Activated naive CD4-positive, alpha-beta T cell treated with anti-CD3 and anti-CD28 coated beads for 36 hours (primary cell): Measurements from ENCODE around the gene PLPPR5. TPM values are rescaled to one million over a fixed set of nuclear protein-coding genes. Genes with fewer than 3 reads are reported as not detected.

ENCODE experiments used
- CTCF ChIA-PET: fragments of 350-600 bp; sonication (Branson Sonifier 250); formaldehyde crosslinking; loops from one replicate; lab custom pipeline; 2021; ENCODE audit warnings: antibody characterized with exemption; lab: Charles Lee
- DNase-seq: peaks from one replicate; pipeline ENCODE4 v3.0.0-alpha.2; 2020
- H3K27ac Mint-ChIP-seq: one replicate; pipeline ENCODE4 v1.8.0; 2021; ENCODE audit warnings: mild to moderate bottlenecking, mixed read lengths
- H3K27me3 Mint-ChIP-seq: one replicate; pipeline ENCODE4 v1.8.0; 2021; ENCODE audit warnings: low read depth, mixed read lengths
- H3K36me3 Mint-ChIP-seq: one replicate; pipeline ENCODE4 v1.8.0; 2021; ENCODE audit warnings: low read depth, mixed read lengths
- H3K4me1 Mint-ChIP-seq: one replicate; pipeline ENCODE4 v1.8.0; 2021; ENCODE audit warnings: low read depth, mixed read lengths
- H3K4me3 Mint-ChIP-seq: one replicate; pipeline ENCODE4 v1.8.0; 2021; ENCODE audit warnings: mild to moderate bottlenecking, moderate library complexity, mixed read lengths
- H3K9me3 Mint-ChIP-seq: one replicate; pipeline ENCODE4 v1.8.0; 2021; ENCODE audit warnings: mixed read lengths
- intact Hi-C: fragments of 100-400 bp; cut with micrococcal nuclease; formaldehyde crosslinking; loops from one replicate; pipeline ENCODE4 v1.15.1; 2023
- total RNA-seq, 2 experiments: library from RNA; stranded (reverse); gene quantifications; one replicate each; pipeline ENCODE4 v1.2.3, GENCODE V29; 2021

Gene PLPPR5
- total RNA-seq, 2 experiments from 2014 or later = not detected

GRCh38 chr1:98991127-98992012 is 13.3 kb downstream of the PLPPR5 start:
- CTCF ChIA-PET = no interaction called here
- H3K4me3 Mint-ChIP-seq = no peak overlapping the region
- H3K4me1 Mint-ChIP-seq = peaks cover 10% of the 10 kb centered on the region
- peak; percentile 12 for DNase-seq
- H3K27me3 Mint-ChIP-seq = no peaks in the 10 kb centered on the region
- H3K9me3 Mint-ChIP-seq = no peaks in the 10 kb centered on the region
- no peak overlapping the region for H3K27ac Mint-ChIP-seq
- intact Hi-C loops = loop anchor here (5.0 kb wide), 1 partner anchor 199 kb away; no protein-coding TSS in a partner anchor
- no peaks in the 10 kb centered on the region for H3K36me3 Mint-ChIP-seq

- intact Hi-C loops = no loop called here
- no peak overlapping the region for H3K27ac Mint-ChIP-seq
- no peaks in the 10 kb centered on the region for H3K9me3 Mint-ChIP-seq
- H3K36me3 Mint-ChIP-seq = no peaks in the 10 kb centered on the region
- no peak overlapping the region for H3K4me3 Mint-ChIP-seq
- CTCF ChIA-PET = no interaction called here
- no peaks in the 10 kb centered on the region for H3K27me3 Mint-ChIP-seq
- H3K4me1 Mint-ChIP-seq = peaks cover 10% of the 10 kb centered on the region
- no peak for DNase-seq
These were observed 15.1 kb downstream of the PLPPR5 start for GRCh38 chr1:98989556-98989907.

- CTCF ChIA-PET = no interaction called here
- no peaks in the 10 kb centered on the region for H3K9me3 Mint-ChIP-seq
These were observed 15.6 kb downstream of the PLPPR5 start for GRCh38 chr1:98988904-98989555.

GRCh38 chr1:98985687-98986086 is 19.0 kb downstream of the PLPPR5 start:
- H3K27ac Mint-ChIP-seq = no peak overlapping the region
- peaks cover 8% of the 10 kb centered on the region for H3K4me1 Mint-ChIP-seq
- CTCF ChIA-PET = interaction anchor here (1.2 kb wide), 1 partner anchor 191 kb away, joined by 4 read pairs; no protein-coding TSS in a partner anchor
- no peaks in the 10 kb centered on the region for H3K36me3 Mint-ChIP-seq
- no peak for DNase-seq
- no peaks in the 10 kb centered on the region for H3K27me3 Mint-ChIP-seq
- H3K4me3 Mint-ChIP-seq = no peak overlapping the region
- intact Hi-C loops = no loop called here
- peaks cover 2% of the 10 kb centered on the region for H3K9me3 Mint-ChIP-seq

More at GRCh38 chr1:98988904-98989555, 15.6 kb downstream of the PLPPR5 start:
- Mint-ChIP-seq H3K4me1 (peaks cover 10% of the 10 kb centered on the region), H3K4me3 (no peak overlapping the region), H3K27ac (no peak overlapping the region), H3K27me3 (no peaks in the 10 kb centered on the region), H3K36me3 (no peaks in the 10 kb centered on the region)
- intact Hi-C loops = no loop called here
- DNase-seq = no peak

- DNase-seq = no peak
- H3K4me1 Mint-ChIP-seq = peaks cover 8% of the 10 kb centered on the region
- H3K27ac Mint-ChIP-seq = no peak overlapping the region
- intact Hi-C loops = loop anchor here (1.0 to 5.0 kb wide), 3 partner anchors 17 to 185 kb away; no protein-coding TSS in a partner anchor
- H3K36me3 Mint-ChIP-seq = no peaks in the 10 kb centered on the region
- peaks cover 2% of the 10 kb centered on the region for H3K9me3 Mint-ChIP-seq
- CTCF ChIA-PET = no interaction called here
- H3K27me3 Mint-ChIP-seq = no peaks in the 10 kb centered on the region
- no peak overlapping the region for H3K4me3 Mint-ChIP-seq
These were observed 22.6 kb downstream of the PLPPR5 start for GRCh38 chr1:98981917-98982513.

- DNase-seq = no peak
- CTCF ChIA-PET = interaction anchor here (1.0 kb wide), 1 partner anchor 232 kb away, joined by 3 read pairs; no protein-coding TSS in a partner anchor
- Mint-ChIP-seq H3K27ac (no peak overlapping the region), H3K36me3 (no peaks in the 10 kb centered on the region), H3K4me3 (no peak overlapping the region), H3K4me1 (peaks cover 8% of the 10 kb centered on the region), H3K9me3 (peaks cover 2% of the 10 kb centered on the region), H3K27me3 (no peaks in the 10 kb centered on the region)
- intact Hi-C loops = no loop called here
These were observed 25.2 kb downstream of the PLPPR5 start for GRCh38 chr1:98979463-98979862.

GRCh38 chr1:98975810-98976209 is 28.9 kb downstream of the PLPPR5 start:
- H3K36me3 Mint-ChIP-seq = no peaks in the 10 kb centered on the region
- no peak for DNase-seq
- no peaks in the 10 kb centered on the region for H3K4me1 Mint-ChIP-seq
- intact Hi-C loops = no loop called here
- CTCF ChIA-PET = no interaction called here
- no peak overlapping the region for H3K27ac Mint-ChIP-seq
- no peaks in the 10 kb centered on the region for H3K9me3 Mint-ChIP-seq
- H3K4me3 Mint-ChIP-seq = no peak overlapping the region
- no peaks in the 10 kb centered on the region for H3K27me3 Mint-ChIP-seq

GRCh38 chr1:98975113-98975512 is 29.5 kb downstream of the PLPPR5 start:
- Mint-ChIP-seq H3K27ac (no peak overlapping the region), H3K4me1 (no peaks in the 10 kb centered on the region), H3K4me3 (no peak overlapping the region), H3K27me3 (no peaks in the 10 kb centered on the region), H3K9me3 (no peaks in the 10 kb centered on the region), H3K36me3 (no peaks in the 10 kb centered on the region)
- intact Hi-C loops = no loop called here
- CTCF ChIA-PET = no interaction called here
- no peak for DNase-seq

- Mint-ChIP-seq H3K27ac (no peak overlapping the region), H3K4me1 (peaks cover 9% of the 10 kb centered on the region), H3K9me3 (no peaks in the 10 kb centered on the region), H3K36me3 (no peaks in the 10 kb centered on the region), H3K4me3 (no peak overlapping the region), H3K27me3 (peaks cover 2% of the 10 kb centered on the region)
- CTCF ChIA-PET = no interaction called here
- no peak for DNase-seq
- intact Hi-C loops = no loop called here
These were observed 34.7 kb downstream of the PLPPR5 start for GRCh38 chr1:98969798-98970490.

GRCh38 chr1:98967122-98967521 is 37.5 kb downstream of the PLPPR5 start:
- Mint-ChIP-seq H3K4me1 (peaks cover 9% of the 10 kb centered on the region), H3K4me3 (no peak overlapping the region), H3K36me3 (no peaks in the 10 kb centered on the region), H3K27me3 (peaks cover 2% of the 10 kb centered on the region), H3K9me3 (no peaks in the 10 kb centered on the region), H3K27ac (no peak overlapping the region)
- intact Hi-C loops = no loop called here
- CTCF ChIA-PET = no interaction called here
- no peak for DNase-seq

- peaks cover 9% of the 10 kb centered on the region for H3K4me1 Mint-ChIP-seq
- H3K9me3 Mint-ChIP-seq = no peaks in the 10 kb centered on the region
- no peaks in the 10 kb centered on the region for H3K36me3 Mint-ChIP-seq
- intact Hi-C loops = loop anchor here (1.0 kb wide), 1 partner anchor 17 kb away; no protein-coding TSS in a partner anchor
- DNase-seq = no peak
- H3K4me3 Mint-ChIP-seq = no peak overlapping the region
- CTCF ChIA-PET = no interaction called here
- H3K27me3 Mint-ChIP-seq = peaks cover 2% of the 10 kb centered on the region
- H3K27ac Mint-ChIP-seq = peak overlapping the region; percentile 65
These were observed 39.3 kb downstream of the PLPPR5 start for GRCh38 chr1:98965394-98965793.

GRCh38 chr1:98964198-98964597 is 40.5 kb downstream of the PLPPR5 start:
- no peak overlapping the region for H3K4me3 Mint-ChIP-seq
- H3K4me1 Mint-ChIP-seq = peaks cover 9% of the 10 kb centered on the region
- H3K27ac Mint-ChIP-seq = no peak overlapping the region
- no peak for DNase-seq
- intact Hi-C loops = no loop called here
- H3K9me3 Mint-ChIP-seq = no peaks in the 10 kb centered on the region
- H3K36me3 Mint-ChIP-seq = no peaks in the 10 kb centered on the region
- CTCF ChIA-PET = no interaction called here
- H3K27me3 Mint-ChIP-seq = peaks cover 2% of the 10 kb centered on the region
